ENCODE results near the gene COL20A1.

GRCh38 chr20:63354636-63355350 is 61.8 kb downstream of the COL20A1 start:
- no peak for TF ChIP-seq CTCF (IDR thresholded peaks at IDR 0.05; ENCODE audit: insufficient read depth, low read depth, low read length)
- no peak for TF ChIP-seq EZH2 (IDR thresholded peaks at IDR 0.05; ENCODE audit: insufficient read depth, low read length)
